ENCODE results near the gene RPRML. TPM values are rescaled to one million over a fixed set of nuclear protein-coding genes. Genes with fewer than 3 reads are reported as not detected.

RPRML gene
- total RNA-seq, 2 donors from 2014 or later, result 0.31 TPM; not detected in 1

DNA sequence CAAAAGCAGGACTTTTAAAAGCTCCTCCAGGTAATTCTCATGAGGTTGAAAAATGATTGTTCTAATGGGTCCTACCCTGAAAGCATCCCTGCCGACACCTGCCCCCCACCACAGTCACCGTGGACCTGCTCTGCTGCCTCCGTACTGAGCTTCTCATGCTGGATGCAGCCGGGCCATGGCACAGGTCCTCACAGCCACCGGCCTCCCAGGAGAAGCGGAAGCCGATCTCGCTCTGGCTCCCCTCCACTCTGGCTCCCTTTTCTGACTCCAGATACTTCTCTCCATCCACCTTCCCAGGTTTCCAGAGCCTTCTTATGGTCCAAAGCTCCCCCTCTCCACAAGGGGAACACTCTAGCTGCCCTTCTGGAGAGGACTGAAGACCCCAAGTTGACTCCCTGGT is 10.2 kb downstream of the RPRML start:
- Histone ChIP-seq H3K27ac (ENCODE audit: low read depth, low read length) (no peak overlapping the region), H3K27me3 (ENCODE audit: control insufficient read depth, insufficient read depth, low read length, poor library complexity, severe bottlenecking) (peaks cover 26% of the 10 kb centered on the region), H3K4me1 (ENCODE audit: control insufficient read depth, insufficient read depth, low read length) (no peaks in the 10 kb centered on the region), H3K9me3 (ENCODE audit: control insufficient read depth, low read length) (no peaks in the 10 kb centered on the region), H3K4me3 (ENCODE audit: low read length) (no peak overlapping the region), H3K9ac (ENCODE audit: extremely low read depth, low read length, poor library complexity, severe bottlenecking) (no peak overlapping the region), H3K36me3 (ENCODE audit: control insufficient read depth, insufficient read depth, low read length) (no peaks in the 10 kb centered on the region)
- TF ChIP-seq, protein P1, sequence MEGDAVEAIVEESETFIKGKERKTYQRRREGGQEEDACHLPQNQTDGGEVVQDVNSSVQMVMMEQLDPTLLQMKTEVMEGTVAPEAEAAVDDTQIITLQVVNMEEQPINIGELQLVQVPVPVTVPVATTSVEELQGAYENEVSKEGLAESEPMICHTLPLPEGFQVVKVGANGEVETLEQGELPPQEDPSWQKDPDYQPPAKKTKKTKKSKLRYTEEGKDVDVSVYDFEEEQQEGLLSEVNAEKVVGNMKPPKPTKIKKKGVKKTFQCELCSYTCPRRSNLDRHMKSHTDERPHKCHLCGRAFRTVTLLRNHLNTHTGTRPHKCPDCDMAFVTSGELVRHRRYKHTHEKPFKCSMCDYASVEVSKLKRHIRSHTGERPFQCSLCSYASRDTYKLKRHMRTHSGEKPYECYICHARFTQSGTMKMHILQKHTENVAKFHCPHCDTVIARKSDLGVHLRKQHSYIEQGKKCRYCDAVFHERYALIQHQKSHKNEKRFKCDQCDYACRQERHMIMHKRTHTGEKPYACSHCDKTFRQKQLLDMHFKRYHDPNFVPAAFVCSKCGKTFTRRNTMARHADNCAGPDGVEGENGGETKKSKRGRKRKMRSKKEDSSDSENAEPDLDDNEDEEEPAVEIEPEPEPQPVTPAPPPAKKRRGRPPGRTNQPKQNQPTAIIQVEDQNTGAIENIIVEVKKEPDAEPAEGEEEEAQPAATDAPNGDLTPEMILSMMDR (conservative IDR thresholded peaks at IDR 0.05), result no peak
- DNase-seq, result no peak
- H3K4me1 Mint-ChIP-seq, result no peaks in the 10 kb centered on the region
- no peaks in the 10 kb centered on the region for H3K9me3 Mint-ChIP-seq
- H3K27me3 Mint-ChIP-seq (ENCODE audit: insufficient read depth), result peaks cover 72% of the 10 kb centered on the region
- no peak overlapping the region for H3K27ac Mint-ChIP-seq
- 91 to 93% methylated on average over 2 to 8 of the region's 8 CpGs for WGBS, 2 experiments (ENCODE audit: insufficient coverage in 1 of 2, insufficient read length in 1 of 2)
- no peak overlapping the region for H3K4me3 Mint-ChIP-seq
- H3K36me3 Mint-ChIP-seq (ENCODE audit: low read depth), result no peaks in the 10 kb centered on the region

DNA sequence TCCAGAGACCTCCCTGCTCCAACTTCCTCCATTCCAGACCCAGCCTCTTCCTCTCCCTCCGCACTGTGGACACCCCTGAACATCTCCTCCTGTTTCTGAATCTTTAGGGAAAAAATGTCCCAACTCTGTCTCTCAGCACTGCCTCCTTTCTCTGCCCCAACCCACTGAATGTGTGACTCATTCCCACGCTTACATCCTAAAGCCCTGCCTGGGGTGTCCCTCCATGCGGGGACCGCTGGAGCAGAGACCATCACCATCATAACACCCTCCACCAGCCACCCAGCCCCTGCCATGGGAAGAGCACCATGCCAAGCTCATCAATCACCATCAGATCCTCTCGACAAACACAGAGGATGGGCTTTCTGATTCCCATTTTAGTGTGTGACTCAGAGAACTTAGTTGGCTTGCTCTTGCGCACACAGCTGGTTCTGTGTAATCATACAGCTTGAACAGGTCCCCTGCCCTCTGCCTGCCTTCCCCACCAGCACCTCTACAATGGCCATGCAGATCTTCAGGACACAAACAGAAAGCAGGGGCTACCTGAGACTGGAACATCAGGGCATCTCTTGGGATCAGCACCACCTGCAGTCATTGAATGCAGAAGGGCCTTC is 10.7 kb downstream of the RPRML start:
- 91 to 94% methylated on average over 3 to 6 of the region's 6 CpGs for WGBS, 2 experiments (ENCODE audit: insufficient coverage in 1 of 2, insufficient read length in 1 of 2)
- no peak for DNase-seq
- H3K36me3 Mint-ChIP-seq (ENCODE audit: low read depth), result no peaks in the 10 kb centered on the region
- Histone ChIP-seq H3K4me3 (ENCODE audit: low read length) (no peak overlapping the region), H3K36me3 (ENCODE audit: control insufficient read depth, insufficient read depth, low read length) (no peaks in the 10 kb centered on the region), H3K27ac (ENCODE audit: low read depth, low read length) (no peak overlapping the region), H3K9me3 (ENCODE audit: control insufficient read depth, low read length) (no peaks in the 10 kb centered on the region), H3K4me1 (ENCODE audit: control insufficient read depth, insufficient read depth, low read length) (no peaks in the 10 kb centered on the region), H3K9ac (ENCODE audit: extremely low read depth, low read length, poor library complexity, severe bottlenecking) (no peak overlapping the region), H3K27me3 (ENCODE audit: control insufficient read depth, insufficient read depth, low read length, poor library complexity, severe bottlenecking) (peaks cover 23% of the 10 kb centered on the region)
- H3K27ac Mint-ChIP-seq, result no peak overlapping the region
- TF ChIP-seq, protein P1 (conservative IDR thresholded peaks at IDR 0.05), result no peak
- H3K4me1 Mint-ChIP-seq, result no peaks in the 10 kb centered on the region
- H3K4me3 Mint-ChIP-seq, result no peak overlapping the region
- peaks cover 69% of the 10 kb centered on the region for H3K27me3 Mint-ChIP-seq (ENCODE audit: insufficient read depth)
- H3K9me3 Mint-ChIP-seq, result no peaks in the 10 kb centered on the region

DNA sequence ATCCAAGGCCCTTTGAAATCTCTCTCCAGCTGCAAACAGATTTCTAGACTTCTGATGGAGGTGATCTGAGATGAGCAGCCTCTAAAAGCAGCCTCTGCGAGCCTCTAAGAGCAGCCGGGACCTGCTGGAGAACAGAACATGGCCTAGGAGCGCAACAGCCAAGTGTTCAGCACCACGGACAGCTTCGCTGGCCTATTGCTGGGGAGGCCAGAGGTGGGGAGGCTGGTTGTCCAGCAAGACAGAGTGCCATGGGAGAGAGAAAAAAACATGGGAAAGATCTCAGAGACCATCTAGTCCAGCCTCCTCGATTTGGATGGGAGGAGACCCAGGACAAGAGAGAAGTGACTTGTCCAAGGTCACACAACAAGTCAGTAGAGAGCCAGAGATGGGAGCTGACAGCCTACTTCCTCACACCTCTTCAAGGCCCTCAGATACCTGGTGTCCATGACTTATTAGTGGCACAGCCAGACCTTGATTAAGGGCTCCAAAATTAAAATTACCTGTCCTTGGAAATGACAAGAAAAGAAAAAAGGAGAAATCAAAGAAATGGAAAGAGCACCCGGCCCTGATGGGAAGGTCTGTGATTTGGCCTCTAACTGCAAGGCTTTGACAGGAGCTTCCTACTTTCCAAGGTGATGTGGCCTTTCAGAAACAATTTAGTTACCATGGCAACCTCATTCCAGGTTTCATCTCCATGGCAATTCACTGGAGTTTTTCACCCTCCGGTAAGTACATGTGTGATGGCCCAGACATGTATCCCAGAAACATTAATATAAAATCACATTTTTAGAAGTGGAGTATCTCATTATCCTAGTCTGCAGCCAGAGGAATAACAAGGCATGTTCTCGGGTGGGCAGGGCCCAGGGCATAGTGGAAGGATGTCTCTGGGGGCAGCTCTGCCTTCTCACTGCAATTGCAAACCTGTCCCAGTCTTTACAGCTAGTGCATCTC is 14.5 kb downstream of the RPRML start:
- H3K36me3 ChIP-seq (ENCODE audit: control insufficient read depth, insufficient read depth, low read length), result no peaks in the 10 kb centered on the region
- Mint-ChIP-seq H3K27ac (no peak overlapping the region), H3K4me3 (no peak overlapping the region), H3K4me1 (no peaks in the 10 kb centered on the region), H3K27me3 (ENCODE audit: insufficient read depth) (peaks cover 76% of the 10 kb centered on the region), H3K36me3 (ENCODE audit: low read depth) (peaks cover 4% of the 10 kb centered on the region), H3K9me3 (peaks cover 2% of the 10 kb centered on the region)
- H3K9me3 ChIP-seq (ENCODE audit: control insufficient read depth, low read length), result peaks cover 12% of the 10 kb centered on the region
- H3K9ac ChIP-seq (ENCODE audit: extremely low read depth, low read length, poor library complexity, severe bottlenecking), result no peak overlapping the region
- peak; percentile 91 for DNase-seq
- H3K4me1 ChIP-seq (ENCODE audit: control insufficient read depth, insufficient read depth, low read length), result no peaks in the 10 kb centered on the region
- H3K27ac ChIP-seq (ENCODE audit: low read depth, low read length), result no peak overlapping the region
- TF ChIP-seq, protein P1 (conservative IDR thresholded peaks at IDR 0.05), result no peak
- H3K4me3 ChIP-seq (ENCODE audit: low read length), result no peak overlapping the region
- 65 to 74% methylated on average over 8 to 9 of the region's 9 CpGs for WGBS, 2 experiments (ENCODE audit: insufficient coverage in 1 of 2, insufficient read length in 1 of 2)
- H3K27me3 ChIP-seq (ENCODE audit: control insufficient read depth, insufficient read depth, low read length, poor library complexity, severe bottlenecking), result peaks cover 7% of the 10 kb centered on the region
